HepG2 (cell line): ENCODE measurements around the gene ZFP3. TPM values are rescaled to one million over a fixed set of nuclear protein-coding genes. Genes with fewer than 3 reads are reported as not detected.

Source experiments
- GABPB1 ChIP-seq: IDR thresholded peaks from 2 replicates; pipeline ENCODE4 v1.6.1; 2016; ENCODE audit warnings: mild to moderate bottlenecking, missing genetic modification reagents, moderate library complexity, missing compliant biosample characterization
- PAX8 ChIP-seq: sonication (generic); formaldehyde crosslinking; IDR thresholded peaks from 2 replicates; pipeline ENCODE4 v1.8.0; 2022; ENCODE audit warnings: mild to moderate bottlenecking, missing genetic modification reagents, borderline replicate concordance
- RFX5 ChIP-seq: IDR thresholded peaks from 2 replicates; pipeline ENCODE4 v1.6.1; 2011; ENCODE audit warnings: low read depth, low read length, improper control_type of control experiment
- SPEN ChIP-seq: sonication (generic); formaldehyde crosslinking; IDR thresholded peaks from 2 replicates; pipeline ENCODE4 v1.5.1; 2020; ENCODE audit warnings: low read depth, mild to moderate bottlenecking, missing genetic modification reagents
- STAT5B ChIP-seq: sonication (generic); formaldehyde crosslinking; IDR thresholded peaks from 2 replicates; pipeline ENCODE4 v1.4.0; 2020; ENCODE audit warnings: missing genetic modification reagents
- ZNF17 ChIP-seq: sonication (generic); formaldehyde crosslinking; IDR thresholded peaks from 2 replicates; pipeline ENCODE4 v1.5.0; 2020; ENCODE audit warnings: mild to moderate bottlenecking, missing genetic modification reagents
- ZNF430 ChIP-seq: sonication (generic); formaldehyde crosslinking; IDR thresholded peaks from 2 replicates; pipeline ENCODE4 v1.9.0; 2021; ENCODE audit warnings: mild to moderate bottlenecking, missing genetic modification reagents
- polyA plus RNA-seq, 8 experiments: library from polyadenylated mRNA; depleted of rRNA in 3 of 8; stranded (reverse) in 7 of 8; unstranded in 1 of 8; fragments of >200 nt; fragmentation: Illumina TruSeq in 4 of 8; extraction: Trizol in 4 of 8; gene quantifications; 2 replicates each; pipeline versions ENCODE4 v1.2.1 to v1.2.3, GENCODE V29; 2011 to 2016; ENCODE audit warnings: low read depth in 4 of 8, missing spikeins in 1 of 8, mixed read lengths in 1 of 8; ENCODE audit not compliant: insufficient read depth in 1 of 8
- total RNA-seq, 5 experiments: library from RNA; depleted of rRNA; stranded (reverse); fragments of >200 nt; fragmentation: Illumina TruSeq; extraction: Trizol; gene quantifications; 2 replicates each; pipeline ENCODE4 v1.2.3, GENCODE V29; 2016; ENCODE audit warnings: low read depth in 1 of 5
- TF ChIP-seq, protein P1 (sequence below): fragments of 450-650 bp; IDR thresholded peaks from 2 replicates; pipeline ENCODE4 v1.6.1; 2017
- TF ChIP-seq, protein P2 (sequence below): sonication (generic); formaldehyde crosslinking; IDR thresholded peaks from 2 replicates; pipeline ENCODE4 v1.4.0; 2020; ENCODE audit warnings: missing genetic modification reagents
- TF ChIP-seq, protein P3 (sequence below): sonication (generic); formaldehyde crosslinking; IDR thresholded peaks from 2 replicates; pipeline ENCODE4 v1.8.1; 2023; ENCODE audit warnings: mild to moderate bottlenecking, moderate library complexity, missing genetic modification reagents
- TF ChIP-seq, protein P4 (sequence below): sonication (generic); formaldehyde crosslinking; IDR thresholded peaks from one replicate; pipeline ENCODE4 v1.5.1; 2020; ENCODE audit warnings: mild to moderate bottlenecking, missing genetic modification reagents; ENCODE audit errors: not compliant biosample characterization
- TF ChIP-seq, protein P5 (sequence below): sonication (generic); formaldehyde crosslinking; IDR thresholded peaks from 2 replicates; pipeline ENCODE4 v1.8.0; 2022; ENCODE audit warnings: missing genetic modification reagents, low read depth, mild to moderate bottlenecking, borderline replicate concordance

Gene ZFP3
- total and polyA plus RNA-seq, 2 of the 13 experiments (the other 11 are each of a cell fraction or from before 2014, with no cell fraction given), result not detected

DNA sequence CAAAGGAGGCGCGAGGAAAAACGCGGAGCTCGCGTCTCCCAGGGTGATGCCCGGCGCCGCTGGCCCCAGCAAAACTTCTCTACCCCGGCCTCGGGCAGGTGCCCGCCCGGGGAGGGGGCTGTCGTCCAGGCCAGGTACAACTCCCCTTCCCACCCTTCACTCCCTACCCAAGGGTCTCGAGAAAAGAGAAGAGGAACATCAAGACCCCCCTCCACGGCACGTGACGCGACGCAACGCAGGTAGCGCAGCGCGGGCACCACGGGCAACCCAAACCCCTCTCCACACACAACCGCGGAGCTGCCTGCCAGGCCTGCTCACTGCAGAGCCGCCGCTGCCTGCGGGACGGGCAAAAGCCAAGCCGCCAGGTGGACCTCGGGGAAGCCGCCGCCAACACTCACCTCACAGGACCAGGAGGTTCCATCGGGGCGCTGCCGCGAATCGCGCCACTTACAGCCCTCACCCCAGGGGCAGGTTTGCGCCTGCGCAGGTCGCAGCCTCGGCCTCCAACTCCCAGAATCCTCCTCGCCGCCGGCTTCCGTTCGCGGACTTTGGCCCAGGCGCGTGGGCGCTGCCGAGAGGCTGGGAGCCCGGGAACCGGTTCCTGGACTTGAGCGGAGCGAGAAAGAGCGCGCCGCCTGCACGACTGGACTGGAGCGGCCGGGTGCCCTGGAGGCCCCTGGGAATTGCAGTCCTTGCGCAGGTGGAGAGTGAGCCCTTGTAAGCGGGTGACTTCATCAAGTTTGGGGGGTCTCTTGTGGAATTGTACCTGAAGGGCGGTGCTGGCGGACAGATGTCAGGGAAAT, 33.3 kb downstream of the ZFP3 start, which contains the start of gene ZNF232 (continued):
- TF ChIP-seq, protein P1, sequence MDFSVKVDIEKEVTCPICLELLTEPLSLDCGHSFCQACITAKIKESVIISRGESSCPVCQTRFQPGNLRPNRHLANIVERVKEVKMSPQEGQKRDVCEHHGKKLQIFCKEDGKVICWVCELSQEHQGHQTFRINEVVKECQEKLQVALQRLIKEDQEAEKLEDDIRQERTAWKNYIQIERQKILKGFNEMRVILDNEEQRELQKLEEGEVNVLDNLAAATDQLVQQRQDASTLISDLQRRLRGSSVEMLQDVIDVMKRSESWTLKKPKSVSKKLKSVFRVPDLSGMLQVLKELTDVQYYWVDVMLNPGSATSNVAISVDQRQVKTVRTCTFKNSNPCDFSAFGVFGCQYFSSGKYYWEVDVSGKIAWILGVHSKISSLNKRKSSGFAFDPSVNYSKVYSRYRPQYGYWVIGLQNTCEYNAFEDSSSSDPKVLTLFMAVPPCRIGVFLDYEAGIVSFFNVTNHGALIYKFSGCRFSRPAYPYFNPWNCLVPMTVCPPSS, result no peak
- TF ChIP-seq GABPB1 (CRISPR knock-in tag), result peak; percentile 96
- TF ChIP-seq, protein P2, sequence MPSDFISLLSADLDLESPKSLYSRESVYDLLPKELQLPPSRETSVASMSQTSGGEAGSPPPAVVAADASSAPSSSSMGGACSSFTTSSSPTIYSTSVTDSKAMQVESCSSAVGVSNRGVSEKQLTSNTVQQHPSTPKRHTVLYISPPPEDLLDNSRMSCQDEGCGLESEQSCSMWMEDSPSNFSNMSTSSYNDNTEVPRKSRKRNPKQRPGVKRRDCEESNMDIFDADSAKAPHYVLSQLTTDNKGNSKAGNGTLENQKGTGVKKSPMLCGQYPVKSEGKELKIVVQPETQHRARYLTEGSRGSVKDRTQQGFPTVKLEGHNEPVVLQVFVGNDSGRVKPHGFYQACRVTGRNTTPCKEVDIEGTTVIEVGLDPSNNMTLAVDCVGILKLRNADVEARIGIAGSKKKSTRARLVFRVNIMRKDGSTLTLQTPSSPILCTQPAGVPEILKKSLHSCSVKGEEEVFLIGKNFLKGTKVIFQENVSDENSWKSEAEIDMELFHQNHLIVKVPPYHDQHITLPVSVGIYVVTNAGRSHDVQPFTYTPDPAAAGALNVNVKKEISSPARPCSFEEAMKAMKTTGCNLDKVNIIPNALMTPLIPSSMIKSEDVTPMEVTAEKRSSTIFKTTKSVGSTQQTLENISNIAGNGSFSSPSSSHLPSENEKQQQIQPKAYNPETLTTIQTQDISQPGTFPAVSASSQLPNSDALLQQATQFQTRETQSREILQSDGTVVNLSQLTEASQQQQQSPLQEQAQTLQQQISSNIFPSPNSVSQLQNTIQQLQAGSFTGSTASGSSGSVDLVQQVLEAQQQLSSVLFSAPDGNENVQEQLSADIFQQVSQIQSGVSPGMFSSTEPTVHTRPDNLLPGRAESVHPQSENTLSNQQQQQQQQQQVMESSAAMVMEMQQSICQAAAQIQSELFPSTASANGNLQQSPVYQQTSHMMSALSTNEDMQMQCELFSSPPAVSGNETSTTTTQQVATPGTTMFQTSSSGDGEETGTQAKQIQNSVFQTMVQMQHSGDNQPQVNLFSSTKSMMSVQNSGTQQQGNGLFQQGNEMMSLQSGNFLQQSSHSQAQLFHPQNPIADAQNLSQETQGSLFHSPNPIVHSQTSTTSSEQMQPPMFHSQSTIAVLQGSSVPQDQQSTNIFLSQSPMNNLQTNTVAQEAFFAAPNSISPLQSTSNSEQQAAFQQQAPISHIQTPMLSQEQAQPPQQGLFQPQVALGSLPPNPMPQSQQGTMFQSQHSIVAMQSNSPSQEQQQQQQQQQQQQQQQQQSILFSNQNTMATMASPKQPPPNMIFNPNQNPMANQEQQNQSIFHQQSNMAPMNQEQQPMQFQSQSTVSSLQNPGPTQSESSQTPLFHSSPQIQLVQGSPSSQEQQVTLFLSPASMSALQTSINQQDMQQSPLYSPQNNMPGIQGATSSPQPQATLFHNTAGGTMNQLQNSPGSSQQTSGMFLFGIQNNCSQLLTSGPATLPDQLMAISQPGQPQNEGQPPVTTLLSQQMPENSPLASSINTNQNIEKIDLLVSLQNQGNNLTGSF (CRISPR knock-in tag), result peak; percentile 87
- TF ChIP-seq RFX5, result no peak
- TF ChIP-seq, protein P3, sequence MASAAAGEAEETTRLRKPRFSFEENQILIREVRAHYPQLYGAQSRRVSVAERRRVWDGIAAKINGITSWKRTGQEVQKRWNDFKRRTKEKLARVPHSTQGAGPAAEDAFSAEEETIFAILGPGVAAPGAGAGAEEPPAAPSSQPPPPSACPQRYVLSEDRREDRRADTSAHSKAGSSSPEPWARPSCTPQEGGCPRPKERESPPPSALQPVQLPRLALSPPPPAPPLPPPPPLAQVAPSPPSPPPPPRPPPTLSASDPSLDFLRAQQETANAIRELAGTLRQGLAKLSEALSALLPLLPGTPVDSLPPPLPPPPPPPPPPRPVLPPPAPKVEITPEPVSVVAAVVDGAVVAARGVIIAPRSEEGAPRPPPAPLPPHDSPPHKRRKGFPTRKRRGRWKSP (CRISPR knock-in tag), result peak; percentile 91
- TF ChIP-seq, protein P4, sequence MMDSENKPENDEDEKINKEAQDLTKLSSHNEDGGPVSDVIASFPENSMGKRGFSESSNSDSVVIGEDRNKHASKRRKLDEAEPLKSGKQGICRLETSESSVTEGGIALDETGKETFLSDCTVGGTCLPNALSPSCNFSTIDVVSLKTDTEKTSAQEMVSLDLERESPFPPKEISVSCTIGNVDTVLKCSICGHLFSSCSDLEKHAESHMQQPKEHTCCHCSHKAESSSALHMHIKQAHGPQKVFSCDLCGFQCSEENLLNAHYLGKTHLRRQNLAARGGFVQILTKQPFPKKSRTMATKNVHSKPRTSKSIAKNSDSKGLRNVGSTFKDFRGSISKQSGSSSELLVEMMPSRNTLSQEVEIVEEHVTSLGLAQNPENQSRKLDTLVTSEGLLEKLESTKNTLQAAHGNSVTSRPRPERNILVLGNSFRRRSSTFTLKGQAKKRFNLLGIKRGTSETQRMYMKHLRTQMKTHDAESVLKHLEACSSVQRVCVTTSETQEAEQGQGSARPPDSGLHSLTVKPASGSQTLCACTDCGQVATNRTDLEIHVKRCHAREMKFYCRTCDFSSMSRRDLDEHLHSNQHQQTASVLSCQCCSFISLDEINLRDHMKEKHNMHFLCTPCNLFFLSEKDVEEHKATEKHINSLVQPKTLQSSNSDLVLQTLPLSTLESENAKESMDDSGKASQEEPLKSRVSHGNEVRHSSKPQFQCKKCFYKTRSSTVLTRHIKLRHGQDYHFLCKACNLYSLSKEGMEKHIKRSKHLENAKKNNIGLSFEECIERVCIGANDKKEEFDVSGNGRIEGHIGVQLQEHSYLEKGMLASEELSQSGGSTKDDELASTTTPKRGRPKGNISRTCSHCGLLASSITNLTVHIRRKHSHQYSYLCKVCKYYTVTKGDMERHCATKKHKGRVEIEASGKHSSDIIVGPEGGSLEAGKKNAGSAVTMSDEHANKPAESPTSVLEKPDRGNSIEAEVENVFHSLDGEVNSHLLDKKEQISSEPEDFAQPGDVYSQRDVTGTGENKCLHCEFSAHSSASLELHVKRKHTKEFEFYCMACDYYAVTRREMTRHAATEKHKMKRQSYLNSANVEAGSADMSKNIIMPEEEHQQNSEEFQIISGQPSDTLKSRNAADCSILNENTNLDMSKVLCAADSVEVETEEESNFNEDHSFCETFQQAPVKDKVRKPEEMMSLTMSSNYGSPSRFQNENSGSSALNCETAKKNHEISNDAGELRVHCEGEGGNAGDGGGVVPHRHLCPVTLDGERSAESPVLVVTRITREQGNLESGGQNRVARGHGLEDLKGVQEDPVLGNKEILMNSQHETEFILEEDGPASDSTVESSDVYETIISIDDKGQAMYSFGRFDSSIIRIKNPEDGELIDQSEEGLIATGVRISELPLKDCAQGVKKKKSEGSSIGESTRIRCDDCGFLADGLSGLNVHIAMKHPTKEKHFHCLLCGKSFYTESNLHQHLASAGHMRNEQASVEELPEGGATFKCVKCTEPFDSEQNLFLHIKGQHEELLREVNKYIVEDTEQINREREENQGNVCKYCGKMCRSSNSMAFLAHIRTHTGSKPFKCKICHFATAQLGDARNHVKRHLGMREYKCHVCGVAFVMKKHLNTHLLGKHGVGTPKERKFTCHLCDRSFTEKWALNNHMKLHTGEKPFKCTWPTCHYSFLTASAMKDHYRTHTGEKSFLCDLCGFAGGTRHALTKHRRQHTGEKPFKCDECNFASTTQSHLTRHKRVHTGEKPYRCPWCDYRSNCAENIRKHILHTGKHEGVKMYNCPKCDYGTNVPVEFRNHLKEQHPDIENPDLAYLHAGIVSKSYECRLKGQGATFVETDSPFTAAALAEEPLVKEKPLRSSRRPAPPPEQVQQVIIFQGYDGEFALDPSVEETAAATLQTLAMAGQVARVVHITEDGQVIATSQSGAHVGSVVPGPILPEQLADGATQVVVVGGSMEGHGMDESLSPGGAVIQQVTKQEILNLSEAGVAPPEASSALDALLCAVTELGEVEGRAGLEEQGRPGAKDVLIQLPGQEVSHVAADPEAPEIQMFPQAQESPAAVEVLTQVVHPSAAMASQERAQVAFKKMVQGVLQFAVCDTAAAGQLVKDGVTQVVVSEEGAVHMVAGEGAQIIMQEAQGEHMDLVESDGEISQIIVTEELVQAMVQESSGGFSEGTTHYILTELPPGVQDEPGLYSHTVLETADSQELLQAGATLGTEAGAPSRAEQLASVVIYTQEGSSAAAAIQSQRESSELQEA (CRISPR knock-in tag), result peak; percentile 82
- TF ChIP-seq, protein P5, sequence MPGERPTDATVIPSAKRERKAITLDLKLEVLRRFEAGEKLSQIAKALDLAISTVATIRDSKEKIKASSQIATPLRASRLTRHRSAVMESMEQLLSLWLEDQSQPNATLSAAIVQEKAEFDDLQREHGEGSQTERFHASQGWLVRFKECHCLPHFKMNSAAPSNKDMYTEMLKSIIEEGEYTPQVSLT (CRISPR knock-in tag), result no peak
- no peak for TF ChIP-seq ZNF17 (CRISPR knock-in tag)
- peak; percentile 94 for TF ChIP-seq SPEN (CRISPR knock-in tag)
- TF ChIP-seq STAT5B (CRISPR knock-in tag), result no peak
- peak; percentile 89 for TF ChIP-seq ZNF430
- TF ChIP-seq PAX8 (CRISPR knock-in tag), result no peak
